NCI-H1105 (cell line): ENCODE data around the gene EIF3L.

Experiments used
- DNase-seq: peaks from one replicate; lab custom pipeline; 2025; lab: John Stamatoyannopoulos, UW

The EIF3L gene

DNA sequence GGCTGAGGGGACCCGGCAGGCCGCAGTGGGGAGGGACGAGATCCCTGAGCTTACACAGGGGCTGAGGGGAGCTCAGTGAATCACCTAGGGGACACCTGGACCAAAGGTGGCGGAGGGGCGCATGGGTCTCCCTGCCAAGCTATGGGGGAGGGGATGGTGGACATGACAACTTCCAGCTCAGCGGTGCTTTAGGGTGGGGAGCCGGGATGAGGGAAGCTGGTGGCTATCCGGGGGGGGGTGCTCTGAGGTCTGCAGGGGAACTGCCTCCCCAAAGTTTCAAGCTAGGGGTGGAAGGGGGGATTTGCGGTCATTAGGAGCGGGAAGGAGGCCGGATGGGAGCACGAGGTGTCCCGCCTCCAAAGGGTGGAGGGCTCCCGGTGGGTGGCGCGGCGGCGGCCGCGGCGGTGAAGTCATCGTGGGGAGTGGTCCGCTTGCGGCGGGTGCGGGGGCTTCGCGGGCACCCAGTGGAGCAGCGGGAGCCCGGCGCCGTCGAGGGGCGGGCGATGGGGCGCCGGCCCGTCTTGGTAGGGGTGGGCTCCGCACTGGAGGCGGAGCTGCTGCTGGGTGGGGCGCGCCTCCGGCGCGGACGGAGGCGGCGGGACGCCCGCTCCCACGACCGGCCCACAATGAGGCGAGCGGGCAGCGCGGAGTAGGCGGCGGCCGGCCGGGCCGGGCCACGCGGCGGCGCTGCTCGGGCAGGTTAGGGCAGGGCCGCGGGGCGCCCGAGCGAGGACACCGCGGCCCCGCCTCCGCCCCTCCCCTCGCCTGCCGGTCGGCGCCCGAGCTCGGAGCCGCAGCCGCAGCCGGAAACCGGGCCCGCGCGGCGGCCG lies 56.5 kb downstream of the EIF3L start, which contains the start of gene MICALL1:
Gene MICALL1, plus strand, starts transcription at position 764 of the 830 bp plus-strand sequence. CDS start 126 bp downstream, outside the sequence.
- peak; percentile 15 for DNase-seq

DNA sequence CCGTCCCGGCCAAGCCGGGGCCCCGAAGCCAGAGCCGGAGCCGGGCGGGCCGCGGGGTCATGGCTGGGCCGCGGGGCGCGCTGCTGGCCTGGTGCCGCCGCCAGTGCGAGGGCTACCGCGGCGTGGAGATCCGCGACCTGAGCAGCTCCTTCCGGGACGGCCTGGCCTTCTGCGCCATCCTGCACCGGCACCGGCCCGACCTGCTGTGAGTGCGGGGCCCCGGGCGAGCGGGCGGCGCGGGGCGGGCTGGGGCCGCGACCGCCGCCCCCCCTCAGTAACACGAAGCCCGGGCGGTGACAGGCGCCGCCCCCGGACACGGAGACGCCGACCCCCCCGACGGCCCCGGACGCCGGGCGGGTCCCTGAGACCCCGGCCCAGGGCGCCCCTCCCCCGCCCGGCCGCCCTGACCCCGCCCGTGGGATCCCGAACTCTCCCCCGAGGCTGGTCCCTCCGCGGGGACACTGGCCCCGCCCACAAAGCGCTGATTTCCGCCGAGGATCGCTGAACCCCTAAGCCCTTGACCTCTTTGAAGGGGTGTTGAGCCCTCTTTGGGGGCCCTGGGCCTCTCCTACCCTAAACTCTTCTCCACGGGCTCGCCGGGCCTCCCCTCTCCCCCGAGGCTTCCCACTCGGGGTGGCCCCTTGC lies 57.3 kb downstream of the EIF3L start:
- no peak for DNase-seq

DNA sequence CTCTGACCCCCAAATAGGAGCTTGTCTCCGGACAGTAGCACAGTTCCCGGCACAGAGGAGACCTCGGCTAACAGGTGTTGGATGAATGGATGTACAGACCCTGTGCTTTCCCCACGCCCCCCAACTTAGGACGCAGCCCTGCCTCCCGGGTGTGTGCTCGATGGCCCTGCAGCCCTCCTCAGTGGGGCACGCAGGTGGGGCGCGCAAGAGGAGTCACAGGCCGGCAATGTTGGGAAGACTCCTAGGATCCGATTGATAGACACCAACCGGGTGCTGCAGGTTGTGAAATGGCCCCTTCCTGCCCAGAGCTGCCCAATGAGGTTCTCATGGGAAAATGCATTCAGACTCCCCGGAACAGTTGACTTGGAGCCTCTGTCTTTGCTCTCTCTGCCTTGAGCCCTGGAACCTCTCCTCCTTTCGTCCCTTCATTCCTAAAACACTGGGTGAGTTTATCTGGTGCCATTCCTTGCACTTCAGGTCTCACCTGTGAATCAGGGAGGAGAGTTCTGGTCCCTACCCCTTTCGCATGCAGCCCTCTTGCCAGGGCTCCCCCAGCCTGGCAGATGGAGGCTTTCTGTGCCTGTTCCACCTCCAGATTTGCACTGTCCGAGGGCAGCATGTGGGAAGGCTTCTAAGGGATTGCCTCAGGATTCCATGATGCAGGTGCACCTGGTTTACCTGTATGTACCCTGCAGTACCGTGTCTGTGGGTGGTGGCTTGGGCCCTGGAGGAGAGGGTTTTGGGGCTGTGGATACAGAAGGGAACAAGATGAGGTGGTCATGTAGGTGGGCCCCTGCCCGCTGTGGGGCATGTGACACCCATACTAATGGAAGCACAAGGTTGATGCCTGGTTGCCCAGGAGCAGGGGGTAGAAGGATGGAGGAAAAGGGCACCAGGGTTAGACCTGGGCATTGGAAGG lies 58.1 kb downstream of the EIF3L start:
- DNase-seq = no peak

DNA sequence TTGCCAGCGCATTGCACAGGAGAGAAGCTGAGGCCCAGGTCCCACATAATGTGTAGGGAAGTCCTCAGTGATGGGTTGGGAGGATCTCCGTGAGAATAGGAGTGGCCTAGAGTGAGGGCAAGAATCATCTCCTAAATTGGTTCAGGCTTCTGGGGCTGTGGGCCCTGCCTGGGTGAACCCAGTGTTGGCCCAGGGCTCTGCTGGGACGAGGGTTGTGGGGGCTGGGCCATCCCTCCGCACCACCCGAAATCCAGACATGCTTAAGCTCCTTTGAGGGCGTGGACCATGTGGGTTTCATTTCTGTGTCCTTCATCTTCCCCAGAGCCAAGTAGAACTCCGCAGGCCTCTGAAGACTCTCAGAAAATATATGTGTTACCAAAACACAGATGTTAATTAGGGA lies 60.5 kb downstream of the EIF3L start:
- no peak for DNase-seq

DNA sequence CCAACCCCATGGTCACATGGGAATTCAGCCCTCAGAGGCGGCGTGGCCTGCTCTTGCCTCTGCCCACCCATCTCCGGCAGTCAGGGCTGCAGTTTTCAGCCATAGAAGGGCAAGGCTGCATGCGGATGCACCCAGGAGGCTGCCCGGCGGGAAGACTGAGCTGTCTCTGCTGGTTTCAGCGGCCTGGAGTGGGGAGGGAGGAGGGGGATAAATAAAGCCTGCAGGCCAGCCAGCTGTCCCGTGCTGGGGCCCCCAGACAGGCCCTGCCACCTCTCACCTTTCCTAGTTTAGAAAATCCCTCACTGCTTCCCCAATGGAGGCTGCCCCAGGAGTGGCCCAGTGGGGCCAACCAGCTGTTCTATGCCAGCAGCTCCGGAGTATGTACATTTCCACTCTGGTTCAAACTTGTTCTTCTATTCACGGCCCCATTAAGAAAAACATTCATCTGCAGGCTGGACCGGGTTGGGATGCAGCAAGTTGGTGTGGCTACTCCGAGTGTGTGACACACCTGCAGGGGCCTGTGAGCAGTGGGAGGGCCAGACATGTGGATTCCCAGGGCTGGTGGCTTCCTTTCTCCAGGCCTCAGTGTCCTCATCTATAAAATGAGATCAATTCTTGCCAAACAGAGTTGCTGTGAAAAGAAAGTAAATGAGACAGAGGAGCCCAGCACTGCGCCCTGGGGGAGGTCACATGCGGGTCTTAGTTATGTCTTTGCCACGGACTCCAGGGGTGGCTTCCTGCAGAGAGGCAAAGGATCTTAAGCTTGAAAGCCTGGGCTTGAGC lies 61.9 kb downstream of the EIF3L start:
- no peak for DNase-seq

DNA sequence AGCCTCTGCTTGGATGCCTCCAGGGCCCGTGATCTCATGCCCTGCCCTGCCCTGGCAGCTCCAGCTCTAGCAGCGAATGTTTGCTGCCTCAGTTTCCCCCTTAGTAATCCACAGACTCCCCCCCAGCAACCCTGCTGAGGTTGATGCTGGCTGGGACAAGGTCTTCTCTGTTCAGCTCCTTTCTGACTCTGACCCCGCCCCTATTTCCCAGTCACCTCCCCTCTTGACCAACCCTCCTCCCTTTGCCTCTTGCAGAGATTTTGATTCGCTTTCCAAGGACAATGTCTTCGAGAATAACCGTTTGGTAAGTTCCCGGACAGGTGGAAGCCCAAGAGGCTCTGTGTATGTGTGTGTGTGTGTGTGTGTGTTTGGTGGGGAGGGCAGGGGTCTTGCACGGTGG lies 62.5 kb downstream of the EIF3L start:
- no peak for DNase-seq

DNA sequence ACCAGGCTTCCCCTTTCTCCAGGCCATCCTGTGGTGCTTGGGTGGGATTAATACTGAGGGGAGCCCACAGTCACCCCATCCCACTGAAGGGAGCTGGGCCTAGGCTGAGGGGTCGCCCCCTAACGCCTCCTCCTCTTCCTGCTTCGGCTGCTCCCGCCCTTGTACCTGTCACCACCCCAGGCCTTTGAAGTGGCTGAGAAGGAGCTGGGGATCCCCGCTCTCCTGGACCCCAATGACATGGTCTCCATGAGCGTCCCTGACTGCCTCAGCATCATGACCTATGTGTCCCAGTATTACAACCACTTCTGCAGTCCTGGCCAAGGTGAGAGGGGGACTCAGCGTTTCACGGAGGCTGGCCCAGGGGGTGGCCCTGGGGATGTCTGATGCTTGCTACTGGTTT lies 63.0 kb downstream of the EIF3L start:
- DNase-seq = no peak

DNA sequence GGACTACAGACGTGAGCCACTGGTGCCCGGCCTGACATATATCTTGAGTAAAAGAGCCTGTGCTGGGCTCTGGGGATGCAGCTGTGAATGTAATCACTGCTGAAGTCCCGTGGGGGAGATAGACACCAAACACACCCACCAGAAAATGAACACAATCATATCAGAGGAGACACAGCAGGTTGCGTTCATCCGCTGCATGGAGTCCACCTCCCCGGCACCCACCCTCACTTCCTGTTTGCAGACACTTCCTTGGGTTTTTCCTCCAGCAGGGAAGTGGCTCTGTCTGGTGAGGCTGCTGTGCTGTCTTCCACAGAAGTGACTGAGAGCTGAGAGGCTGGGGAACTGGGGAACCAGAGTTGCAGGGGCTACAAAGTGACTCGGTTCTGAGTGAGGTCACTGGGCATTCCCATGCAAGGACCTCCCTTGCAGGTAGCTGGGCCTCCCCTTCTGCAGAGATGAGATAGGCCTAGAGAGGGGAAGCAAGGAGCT lies 64.1 kb downstream of the EIF3L start:
- DNase-seq = no peak

DNA sequence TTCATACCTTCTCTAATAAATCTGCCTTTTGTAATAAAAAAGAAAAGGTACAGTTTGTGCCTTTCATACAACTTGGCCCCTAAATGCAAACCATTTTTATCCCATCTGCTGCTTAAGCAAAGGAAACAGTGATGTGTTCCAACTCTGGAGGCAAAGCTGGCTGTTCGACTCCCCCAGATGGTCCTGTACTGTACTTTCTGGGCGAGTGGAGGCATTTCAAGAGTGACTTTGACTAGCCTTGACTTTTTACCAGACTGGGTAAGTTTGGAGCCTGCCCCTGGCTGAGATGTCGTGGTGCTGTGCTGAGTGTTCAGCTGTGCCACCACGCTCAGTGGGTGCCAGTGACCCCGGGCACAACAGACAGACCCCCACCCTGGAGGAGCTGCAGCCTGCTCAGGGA lies 67.1 kb downstream of the EIF3L start:
- no peak for DNase-seq

DNA sequence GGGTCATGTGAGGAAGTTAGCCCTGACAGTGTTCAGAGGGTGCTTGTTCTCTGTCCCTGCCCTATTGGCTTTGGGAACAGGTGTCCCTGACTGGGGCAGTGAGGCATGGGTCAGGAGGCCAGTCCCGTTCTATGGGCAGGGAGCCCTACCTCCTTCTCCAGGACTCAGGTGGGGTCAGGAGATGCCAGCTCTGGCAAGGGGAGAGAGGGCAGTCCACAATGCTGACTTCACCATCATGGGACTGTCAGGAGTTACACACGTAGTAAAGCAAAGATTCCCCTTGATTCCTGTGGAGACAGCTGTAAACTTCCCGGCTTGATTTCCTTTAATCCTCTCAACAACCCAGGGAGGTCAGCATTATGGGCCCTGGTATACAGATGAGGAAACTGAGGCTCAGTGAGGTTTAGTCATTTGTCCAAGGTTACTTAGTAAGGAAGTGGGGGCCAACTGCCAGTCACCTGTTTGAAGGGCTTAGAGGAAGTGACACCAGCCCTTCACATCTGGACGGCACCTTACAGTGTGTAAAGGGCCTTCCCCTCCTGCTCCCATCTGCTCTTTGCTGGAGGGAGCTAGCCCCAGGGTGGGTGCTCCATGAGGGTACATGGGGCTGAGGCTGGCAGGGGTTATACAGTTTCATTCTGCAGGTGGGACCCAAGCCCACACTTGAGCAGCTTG lies 68.8 kb downstream of the EIF3L start:
- DNase-seq = no peak

DNA sequence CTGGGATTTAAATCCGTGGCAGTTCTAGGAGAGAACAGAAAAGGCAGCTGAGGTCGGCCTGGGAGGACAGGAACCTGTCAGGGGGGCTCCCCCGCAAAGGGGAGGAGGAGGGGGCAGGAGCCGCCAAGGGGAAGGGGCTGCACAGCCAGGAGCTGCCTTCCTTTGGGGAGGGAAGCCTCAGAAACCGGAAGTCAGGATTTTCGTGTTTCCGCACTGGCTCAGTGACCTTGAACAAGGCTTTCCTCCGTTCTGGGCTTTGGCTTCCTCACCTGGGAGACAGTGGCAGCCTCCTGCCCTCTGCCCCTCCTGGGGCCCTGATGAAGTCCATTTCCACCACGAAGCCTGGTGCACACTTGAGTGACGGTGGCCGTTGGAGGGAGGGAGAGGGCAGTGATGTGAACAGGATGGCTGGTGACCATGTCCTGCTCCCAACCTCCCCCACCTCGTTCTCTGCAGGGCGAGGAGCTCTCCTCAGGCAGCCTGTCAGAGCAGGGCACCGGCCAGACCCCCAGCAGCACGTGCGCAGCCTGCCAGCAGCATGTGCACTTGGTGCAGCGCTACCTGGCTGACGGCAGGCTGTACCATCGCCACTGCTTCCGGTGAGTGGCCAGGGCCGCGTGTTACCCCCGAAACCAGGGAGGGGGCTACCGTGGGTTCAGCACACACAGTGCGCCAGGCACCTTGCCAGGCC lies 69.5 kb downstream of the EIF3L start:
- DNase-seq = no peak

DNA sequence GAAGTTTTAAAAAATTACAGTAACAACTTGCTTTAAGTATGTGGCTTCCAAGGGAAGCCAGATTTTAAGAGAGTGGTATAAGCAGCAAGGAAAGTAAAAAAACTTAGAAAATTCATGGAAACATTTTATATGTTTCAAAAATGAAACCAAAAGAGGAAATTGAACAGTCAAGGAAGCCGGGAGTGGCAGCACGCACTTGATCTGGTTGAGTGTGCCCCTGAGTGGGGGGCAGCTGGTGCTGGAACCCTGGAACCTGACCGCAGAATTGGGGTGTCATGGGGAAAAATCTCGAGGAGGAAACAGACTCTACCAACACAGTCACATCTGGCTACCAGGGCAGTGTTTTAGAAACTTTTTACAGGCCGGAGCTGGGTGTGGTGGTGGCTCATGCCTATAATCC lies 70.9 kb downstream of the EIF3L start:
- DNase-seq = no peak

DNA sequence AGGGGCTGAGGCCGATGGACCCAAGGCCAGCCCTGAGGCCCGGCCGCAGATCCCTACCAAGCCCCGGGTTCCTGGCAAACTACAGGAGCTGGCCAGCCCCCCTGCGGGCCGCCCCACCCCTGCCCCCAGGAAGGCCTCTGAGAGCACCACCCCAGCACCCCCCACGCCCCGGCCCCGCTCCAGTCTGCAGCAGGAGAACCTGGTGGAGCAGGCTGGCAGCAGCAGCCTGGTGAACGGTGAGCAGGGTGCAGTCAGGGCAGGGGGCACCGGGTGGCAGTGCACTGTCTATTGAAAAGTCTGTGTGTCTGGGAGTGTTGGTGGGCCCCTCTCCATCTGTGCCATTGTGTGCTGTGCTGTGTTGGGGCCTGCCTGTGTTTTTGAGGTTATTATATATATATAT lies 73.0 kb downstream of the EIF3L start:
- no peak for DNase-seq

DNA sequence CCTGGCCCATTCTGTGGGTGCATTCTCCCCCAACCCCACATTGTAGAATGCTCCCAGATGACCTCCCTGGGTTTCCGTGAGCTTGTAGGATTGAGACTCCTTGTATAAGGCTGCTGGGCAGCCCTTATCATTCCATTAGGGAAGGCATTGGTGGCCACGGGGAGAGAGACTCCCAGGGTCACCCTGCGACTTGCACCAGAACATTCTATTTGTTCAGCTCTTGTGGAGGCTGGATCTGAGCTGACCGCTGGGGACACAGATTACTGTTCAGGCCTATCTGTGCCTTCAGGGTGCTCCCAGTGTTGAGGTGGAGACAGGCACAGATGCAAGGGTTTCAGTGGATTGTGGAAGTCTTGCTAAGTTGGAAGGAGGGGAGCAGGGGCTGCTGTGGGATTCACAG lies 74.7 kb downstream of the EIF3L start:
- no peak for DNase-seq

DNA sequence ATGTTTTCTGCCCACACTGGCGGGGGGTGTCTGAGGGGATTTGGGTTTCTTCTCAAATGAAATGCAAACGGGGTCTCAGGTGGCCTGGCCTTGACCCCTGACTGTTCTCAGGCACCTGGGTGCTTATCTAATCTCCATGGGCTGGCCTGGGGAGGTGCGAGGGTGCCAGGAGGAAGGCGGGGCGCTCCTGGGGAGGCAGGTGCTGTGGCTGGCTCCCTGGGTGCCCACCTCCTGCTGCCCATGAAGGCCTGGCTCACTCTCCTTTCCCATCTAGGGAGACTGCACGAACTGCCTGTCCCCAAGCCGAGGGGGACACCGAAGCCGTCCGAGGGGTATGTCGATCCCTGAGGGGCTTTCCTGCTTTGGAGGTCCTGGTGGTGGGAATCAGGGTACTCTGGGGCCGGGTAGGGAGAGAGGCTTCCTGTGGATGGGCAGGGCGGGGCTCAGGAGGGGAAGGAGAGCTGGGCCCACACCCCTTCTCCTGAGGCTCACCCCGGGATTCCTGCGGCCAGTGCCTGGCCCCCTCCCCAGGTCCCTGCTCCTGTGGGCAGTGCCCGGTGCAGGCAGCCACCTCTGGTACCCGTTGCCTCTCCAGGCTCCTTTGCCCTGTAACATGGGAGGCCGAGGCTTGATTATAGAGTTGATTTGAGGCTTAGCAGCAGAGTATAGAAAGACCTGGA lies 75.3 kb downstream of the EIF3L start:
- DNase-seq = no peak

DNA sequence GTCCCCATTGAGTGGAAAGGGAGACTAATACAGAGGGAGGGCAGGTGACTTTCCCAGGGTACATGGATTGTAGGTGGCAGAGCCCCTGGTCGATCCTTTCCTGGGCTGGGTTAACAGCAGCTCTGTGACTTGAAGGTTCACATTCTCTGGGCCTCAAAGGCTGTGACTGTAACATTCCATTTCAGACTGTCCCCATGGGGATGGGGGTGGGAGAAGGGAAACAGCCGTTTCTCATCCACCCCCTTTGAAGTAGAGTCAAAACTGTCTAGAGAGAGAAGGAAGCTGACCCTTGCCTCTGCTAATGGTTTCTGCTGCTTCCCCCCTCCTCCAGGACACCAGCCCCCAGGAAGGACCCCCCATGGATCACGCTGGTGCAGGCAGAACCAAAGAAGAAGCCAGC lies 76.1 kb downstream of the EIF3L start:
- no peak for DNase-seq

DNA sequence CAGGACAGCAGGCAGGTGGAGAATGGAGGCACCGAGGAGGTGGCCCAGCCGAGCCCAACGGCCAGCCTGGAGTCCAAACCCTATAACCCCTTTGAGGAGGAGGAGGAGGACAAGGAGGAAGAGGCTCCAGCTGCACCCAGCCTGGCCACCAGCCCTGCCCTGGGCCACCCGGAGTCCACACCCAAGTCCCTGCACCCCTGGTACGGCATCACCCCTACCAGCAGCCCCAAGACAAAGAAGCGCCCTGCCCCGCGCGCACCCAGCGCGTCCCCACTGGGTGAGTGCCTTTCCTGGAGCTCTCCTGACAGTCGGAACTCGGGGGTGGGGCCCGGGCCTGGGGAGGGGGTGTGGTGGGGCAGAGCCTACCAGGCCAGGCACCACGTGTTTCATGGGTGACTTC lies 76.5 kb downstream of the EIF3L start:
- no peak for DNase-seq

DNA sequence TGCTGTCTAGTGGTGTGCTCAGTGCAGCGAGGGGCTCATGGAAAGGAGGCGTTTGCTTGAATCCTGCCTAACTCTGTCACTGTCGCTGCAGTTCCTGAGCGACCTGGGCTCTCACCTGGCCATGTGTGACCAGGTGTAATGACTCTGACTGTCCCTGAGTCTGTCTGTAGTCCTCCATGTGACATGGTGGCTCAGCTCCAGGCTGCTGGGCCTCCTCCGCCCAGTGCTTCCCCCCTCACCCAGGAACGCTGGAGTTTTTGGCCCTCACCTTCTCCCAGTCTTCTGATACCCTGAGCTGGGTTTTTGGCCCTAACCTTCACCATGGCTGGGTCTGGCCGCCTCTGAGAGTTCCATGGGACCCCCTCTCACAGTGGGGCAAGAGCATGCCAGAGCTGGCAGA lies 77.1 kb downstream of the EIF3L start:
- DNase-seq = no peak

DNA sequence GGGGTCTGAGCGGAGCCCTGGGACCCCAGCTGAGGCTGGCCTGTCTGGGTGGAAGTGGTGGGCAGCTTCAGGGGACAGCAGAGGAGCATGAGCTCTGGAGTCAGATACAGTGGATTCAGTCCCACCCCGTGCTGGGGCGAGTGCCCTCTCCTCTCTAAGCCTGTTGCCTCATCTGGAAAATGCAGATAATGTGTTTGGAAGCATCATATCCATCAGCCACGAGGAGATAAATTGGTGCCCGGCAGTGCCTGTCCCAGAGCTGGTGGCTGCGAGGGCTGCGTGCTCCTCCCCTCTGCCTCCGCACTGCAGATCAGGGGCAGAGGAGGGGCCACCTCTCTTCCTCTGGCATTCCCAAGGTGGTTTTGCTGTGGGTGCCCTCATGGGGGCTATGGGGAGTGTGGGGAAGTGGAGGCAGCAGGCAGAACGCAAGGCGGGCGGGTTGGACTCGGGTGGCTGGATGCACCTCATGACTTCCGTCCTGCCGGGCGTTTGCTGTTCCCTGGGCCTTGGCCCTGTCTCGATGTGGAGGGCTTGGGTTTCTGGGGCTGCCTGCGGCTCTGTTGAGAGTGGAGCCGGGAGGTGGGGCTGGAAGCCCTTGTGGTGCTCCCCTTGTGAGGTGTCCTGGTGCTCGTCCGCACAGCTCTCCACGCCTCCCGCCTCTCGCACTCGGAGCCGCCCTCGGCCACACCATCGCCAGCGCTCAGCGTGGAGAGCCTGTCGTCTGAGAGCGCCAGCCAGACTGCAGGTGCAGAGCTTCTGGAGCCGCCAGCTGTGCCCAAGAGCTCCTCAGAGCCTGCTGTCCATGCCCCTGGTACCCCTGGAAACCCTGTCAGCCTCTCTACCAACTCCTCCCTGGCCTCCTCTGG lies 77.8 kb downstream of the EIF3L start:
- no peak for DNase-seq
